Prostate gland (tissue), 2 donors: ENCODE measurements around the gene RRAS.

ENCODE experiments used
- CTCF ChIP-seq, 4 experiments: fragments of 200-600 bp in 2 of 4; fragments of 450-650 bp in 2 of 4; sonication (generic) in 2 of 4; IDR thresholded peaks; 1 replicate in 3 of 4; 2 replicates in 1 of 4; pipeline ENCODE4 v1.5.1; 2016 to 2019; ENCODE audit warnings: antibody characterized with exemption in 4 of 4, mild to moderate bottlenecking in 2 of 4, moderate library complexity in 2 of 4
- POLR2A ChIP-seq: fragments of 450-650 bp; IDR thresholded peaks from one replicate; pipeline ENCODE4 v1.6.1; 2016; ENCODE audit warnings: antibody characterized with exemption, mild to moderate bottlenecking
- POLR2AphosphoS5 ChIP-seq: sonication (generic); formaldehyde crosslinking; IDR thresholded peaks from one replicate; pipeline ENCODE4 v1.6.1; 2017; ENCODE audit warnings: antibody characterized with exemption

GRCh38 chr19:49658139-49658517 lies 18.2 kb upstream of the RRAS start:
- no peak for TF ChIP-seq CTCF (IDR thresholded peaks at IDR 0.05)
- no peak for TF ChIP-seq POLR2AphosphoS5
- no peak for TF ChIP-seq POLR2A
